Measurements from ENCODE around the gene BACH2.

BACH2 gene

GRCh38 chr6:89985751-89986493, 310.7 kb downstream of the BACH2 start:
- Histone ChIP-seq H3F3A (ENCODE audit: insufficient read depth) (no peaks in the 10 kb centered on the region), H2AFZ (ENCODE audit: low read depth, low read length, severe bottlenecking) (no peak overlapping the region), H3K9me3 (ENCODE audit: insufficient read depth, low read length) (no peaks in the 10 kb centered on the region), H3K4me3 (ENCODE audit: insufficient read depth, low read length, poor library complexity, severe bottlenecking) (no peak overlapping the region), H3K4me2 (ENCODE audit: low read depth, low read length, poor library complexity, severe bottlenecking) (no peak overlapping the region), H3K9ac (ENCODE audit: low read length) (no peak overlapping the region), H3K36me3 (ENCODE audit: low read length) (no peaks in the 10 kb centered on the region), H3K79me2 (ENCODE audit: insufficient read depth, low read length) (no peaks in the 10 kb centered on the region), H4K20me1 (ENCODE audit: low read depth, low read length) (no peaks in the 10 kb centered on the region), H3K27ac (ENCODE audit: low read depth, low read length) (no peak overlapping the region), H3K27me3 (ENCODE audit: low read length) (no peaks in the 10 kb centered on the region), H3K9me2 (replicated peaks; ENCODE audit: insufficient read depth, low read length) (no peaks in the 10 kb centered on the region)
- TF ChIP-seq CTCF (IDR thresholded peaks at IDR 0.05; ENCODE audit: insufficient read depth, low read length, poor library complexity, severe bottlenecking) (no peak), EZH2phosphoT487 (conservative IDR thresholded peaks at IDR 0.05; ENCODE audit: low read length) (no peak)

- Histone ChIP-seq H3K9ac (ENCODE audit: low read length) (no peak overlapping the region), H3F3A (ENCODE audit: insufficient read depth) (no peaks in the 10 kb centered on the region), H3K4me2 (ENCODE audit: low read depth, low read length, poor library complexity, severe bottlenecking) (no peak overlapping the region), H3K9me3 (ENCODE audit: insufficient read depth, low read length) (no peaks in the 10 kb centered on the region), H2AFZ (ENCODE audit: low read depth, low read length, severe bottlenecking) (no peak overlapping the region), H3K27ac (ENCODE audit: low read depth, low read length) (no peak overlapping the region), H3K79me2 (ENCODE audit: insufficient read depth, low read length) (no peaks in the 10 kb centered on the region), H3K27me3 (ENCODE audit: low read length) (no peaks in the 10 kb centered on the region), H3K36me3 (ENCODE audit: low read length) (no peaks in the 10 kb centered on the region), H4K20me1 (ENCODE audit: low read depth, low read length) (no peaks in the 10 kb centered on the region), H3K4me3 (ENCODE audit: insufficient read depth, low read length, poor library complexity, severe bottlenecking) (no peak overlapping the region), H3K9me2 (replicated peaks; ENCODE audit: insufficient read depth, low read length) (no peaks in the 10 kb centered on the region)
- TF ChIP-seq CTCF (IDR thresholded peaks at IDR 0.05; ENCODE audit: insufficient read depth, low read length, poor library complexity, severe bottlenecking) = no peak
Observed at GRCh38 chr6:89984926-89985750, 311.5 kb downstream of the BACH2 start.

- no peaks in the 10 kb centered on the region for H4K20me1 ChIP-seq (ENCODE audit: low read depth, low read length)
- H3F3A ChIP-seq (ENCODE audit: insufficient read depth) = no peaks in the 10 kb centered on the region
- no peak overlapping the region for H3K27ac ChIP-seq (ENCODE audit: low read depth, low read length)
- H3K9me3 ChIP-seq (ENCODE audit: insufficient read depth, low read length) = no peaks in the 10 kb centered on the region
- H3K9me2 ChIP-seq (replicated peaks; ENCODE audit: insufficient read depth, low read length) = no peaks in the 10 kb centered on the region
- no peak for TF ChIP-seq CTCF (IDR thresholded peaks at IDR 0.05; ENCODE audit: insufficient read depth, low read length, poor library complexity, severe bottlenecking)
- no peak for TF ChIP-seq EZH2phosphoT487 (conservative IDR thresholded peaks at IDR 0.05; ENCODE audit: low read length)
- no peak overlapping the region for H3K4me3 ChIP-seq (ENCODE audit: insufficient read depth, low read length, poor library complexity, severe bottlenecking)
- no peak overlapping the region for H2AFZ ChIP-seq (ENCODE audit: low read depth, low read length, severe bottlenecking)
- H3K79me2 ChIP-seq (ENCODE audit: insufficient read depth, low read length) = no peaks in the 10 kb centered on the region
- no peaks in the 10 kb centered on the region for H3K27me3 ChIP-seq (ENCODE audit: low read length)
- H3K4me2 ChIP-seq (ENCODE audit: low read depth, low read length, poor library complexity, severe bottlenecking) = no peak overlapping the region
- H3K36me3 ChIP-seq (ENCODE audit: low read length) = no peaks in the 10 kb centered on the region
- H3K9ac ChIP-seq (ENCODE audit: low read length) = no peak overlapping the region
Observed at GRCh38 chr6:89980353-89980752, 316.3 kb downstream of the BACH2 start.
